HFF-Myc (cell line): ENCODE data around the gene TBX1.

Experiments used
- DNase-seq: peaks from one replicate; pipeline ENCODE4 v3.0.0-alpha.2; 2011; ENCODE audit warnings: low read depth; ENCODE audit errors: extremely low read depth
- H3K4me3 ChIP-seq: replicated peaks from 2 replicates; pipeline ENCODE4 v1.5.1; 2011; ENCODE audit warnings: low read depth, mild to moderate bottlenecking, control low read depth, low read length
- TF ChIP-seq, protein P1 (sequence below): IDR thresholded peaks from 2 replicates; pipeline ENCODE4 v1.5.1; 2012; ENCODE audit warnings: mild to moderate bottlenecking, low read depth, low read length, control low read depth; ENCODE audit errors: missing control alignments

TBX1 gene

GRCh38 chr22:19811811-19812771 is 51.5 kb downstream of the TBX1 start:
- DNase-seq = no peak
- TF ChIP-seq, protein P1, sequence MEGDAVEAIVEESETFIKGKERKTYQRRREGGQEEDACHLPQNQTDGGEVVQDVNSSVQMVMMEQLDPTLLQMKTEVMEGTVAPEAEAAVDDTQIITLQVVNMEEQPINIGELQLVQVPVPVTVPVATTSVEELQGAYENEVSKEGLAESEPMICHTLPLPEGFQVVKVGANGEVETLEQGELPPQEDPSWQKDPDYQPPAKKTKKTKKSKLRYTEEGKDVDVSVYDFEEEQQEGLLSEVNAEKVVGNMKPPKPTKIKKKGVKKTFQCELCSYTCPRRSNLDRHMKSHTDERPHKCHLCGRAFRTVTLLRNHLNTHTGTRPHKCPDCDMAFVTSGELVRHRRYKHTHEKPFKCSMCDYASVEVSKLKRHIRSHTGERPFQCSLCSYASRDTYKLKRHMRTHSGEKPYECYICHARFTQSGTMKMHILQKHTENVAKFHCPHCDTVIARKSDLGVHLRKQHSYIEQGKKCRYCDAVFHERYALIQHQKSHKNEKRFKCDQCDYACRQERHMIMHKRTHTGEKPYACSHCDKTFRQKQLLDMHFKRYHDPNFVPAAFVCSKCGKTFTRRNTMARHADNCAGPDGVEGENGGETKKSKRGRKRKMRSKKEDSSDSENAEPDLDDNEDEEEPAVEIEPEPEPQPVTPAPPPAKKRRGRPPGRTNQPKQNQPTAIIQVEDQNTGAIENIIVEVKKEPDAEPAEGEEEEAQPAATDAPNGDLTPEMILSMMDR = no peak

DNA sequence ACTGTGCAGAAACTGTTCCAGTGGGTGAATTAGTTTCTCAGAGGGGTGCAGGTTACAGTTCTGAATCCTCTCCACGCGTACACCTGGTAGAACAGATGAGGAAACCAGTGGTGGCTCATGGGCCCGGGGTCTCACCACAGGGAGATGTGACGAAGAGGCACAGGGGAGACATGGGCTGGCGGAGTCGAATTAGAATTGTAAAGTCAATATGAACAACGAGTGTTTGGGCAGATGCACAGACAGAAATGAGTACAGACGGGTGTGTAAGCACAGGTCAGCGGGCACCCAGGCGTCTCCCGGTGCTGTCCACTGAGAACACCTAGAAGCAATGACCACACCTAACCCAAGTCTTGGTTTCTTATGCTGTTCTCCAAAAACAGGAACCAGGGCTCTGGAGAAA is 52.3 kb downstream of the TBX1 start:
- no peak for DNase-seq
- TF ChIP-seq, protein P1 = no peak

More at GRCh38 chr22:19811811-19812771, 51.5 kb downstream of the TBX1 start:
- no peak overlapping the region for H3K4me3 ChIP-seq

GRCh38 chr22:19814428-19814827 is 53.9 kb downstream of the TBX1 start:
- H3K4me3 ChIP-seq = no peak overlapping the region
- TF ChIP-seq, protein P1 = no peak
- DNase-seq = no peak

More for the DNA sequence above, 52.3 kb downstream of the TBX1 start:
- no peak overlapping the region for H3K4me3 ChIP-seq

DNA sequence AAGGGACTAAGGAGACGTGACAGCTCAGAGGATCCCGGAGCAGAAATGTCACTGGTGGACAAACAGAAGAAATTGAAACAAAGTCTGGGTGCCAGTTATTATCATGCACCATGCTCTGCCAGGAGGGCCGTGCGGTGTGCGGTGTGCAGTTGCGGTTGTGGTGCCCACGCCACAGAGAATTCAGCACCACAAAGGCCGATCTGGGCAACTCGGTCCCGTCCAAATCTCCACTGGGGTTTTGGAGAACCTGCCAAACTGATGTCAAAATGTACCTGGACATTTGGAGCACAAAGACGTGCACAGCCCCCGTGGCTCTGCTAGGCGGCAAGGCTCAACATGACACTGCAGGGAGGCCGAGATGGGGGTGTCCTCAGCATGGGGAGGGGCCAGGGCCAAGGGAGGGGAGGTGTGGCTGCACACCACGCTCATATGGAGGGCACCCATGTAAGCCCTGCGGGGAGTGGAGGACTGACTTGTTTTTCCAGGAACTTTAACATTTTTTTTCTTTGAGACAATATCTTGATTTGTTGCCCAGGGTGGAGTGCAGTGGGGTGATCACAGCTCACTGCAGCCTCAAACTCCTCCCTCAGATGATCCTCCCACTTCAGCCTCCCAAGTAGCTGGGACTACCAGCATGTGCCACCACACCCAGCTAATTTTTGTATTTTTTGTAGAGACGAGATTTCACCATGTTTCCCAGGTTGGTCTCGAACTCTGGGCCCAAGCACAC is 54.7 kb downstream of the TBX1 start:
- TF ChIP-seq, protein P1 = no peak
- no peak for DNase-seq

GRCh38 chr22:19815823-19816290 is 55.3 kb downstream of the TBX1 start:
- no peak overlapping the region for H3K4me3 ChIP-seq

More for the DNA sequence above, 54.7 kb downstream of the TBX1 start:
- H3K4me3 ChIP-seq = no peak overlapping the region

GRCh38 chr22:19816372-19817119 is 56.0 kb downstream of the TBX1 start:
- H3K4me3 ChIP-seq = no peak overlapping the region
- DNase-seq = no peak
- TF ChIP-seq, protein P1 = no peak

More at GRCh38 chr22:19815823-19816290, 55.3 kb downstream of the TBX1 start:
- TF ChIP-seq, protein P1 = no peak
- no peak for DNase-seq
